HepG2 (cell line): ENCODE results near the gene TK2.

Source experiments
- CTCF ChIP-seq: sonication (generic); formaldehyde crosslinking; IDR thresholded peaks from 2 replicates; pipeline ENCODE4 v1.5.0; 2020; ENCODE audit warnings: mild to moderate bottlenecking, missing genetic modification reagents, moderate library complexity
- EP300 ChIP-seq, 3 experiments: sonication (generic) in 1 of 3; formaldehyde crosslinking in 1 of 3; IDR thresholded peaks; 2 replicates each; pipeline versions ENCODE4 v1.5.1 to v1.6.1; 2011 to 2020; ENCODE audit warnings: low read depth in 2 of 3, low read length in 2 of 3, borderline replicate concordance in 1 of 3, improper control_type of control experiment in 1 of 3, mild to moderate bottlenecking in 1 of 3, missing genetic modification reagents in 1 of 3, moderate library complexity in 1 of 3
- HMGXB4 ChIP-seq, 2 experiments: sonication (generic) in 1 of 2; formaldehyde crosslinking in 1 of 2; IDR thresholded peaks; 2 replicates each; pipeline versions ENCODE4 v1.4.0 to v1.6.1; 2018 to 2020; ENCODE audit warnings: missing genetic modification reagents in 2 of 2, borderline replicate concordance in 1 of 2, low read depth in 1 of 2, mild to moderate bottlenecking in 1 of 2, missing biosample characterization in 1 of 2
- MAFK ChIP-seq, 2 experiments: IDR thresholded peaks in 1 of 2; conservative IDR thresholded peaks in 1 of 2; 2 replicates each; pipeline ENCODE4 v1.6.1; 2011; ENCODE audit warnings: improper control_type of control experiment in 2 of 2, low read length in 2 of 2
- PHF5A ChIP-seq: IDR thresholded peaks from one replicate; pipeline ENCODE4 v1.6.1; 2018; ENCODE audit warnings: low read depth, missing genetic modification reagents; ENCODE audit not compliant: unreplicated experiment
- POLR2A ChIP-seq, 2 experiments: IDR thresholded peaks; 2 replicates each; pipeline ENCODE4 v1.6.1; 2011; ENCODE audit warnings: low read depth in 2 of 2, low read length in 2 of 2, mild to moderate bottlenecking in 1 of 2, moderate library complexity in 1 of 2; ENCODE audit not compliant: insufficient read depth in 1 of 2
- ZNF124 ChIP-seq: sonication (generic); formaldehyde crosslinking; IDR thresholded peaks from 2 replicates; pipeline ENCODE4 v1.4.0; 2020; ENCODE audit warnings: missing genetic modification reagents
- TF ChIP-seq, protein P1 (sequence below): sonication (generic); formaldehyde crosslinking; IDR thresholded peaks from 2 replicates; pipeline ENCODE4 v1.4.0; 2020; ENCODE audit warnings: mild to moderate bottlenecking, missing genetic modification reagents
- TF ChIP-seq, protein P2 (sequence below): sonication (generic); formaldehyde crosslinking; IDR thresholded peaks from 2 replicates; pipeline ENCODE4 v1.5.0; 2020; ENCODE audit warnings: mild to moderate bottlenecking, missing genetic modification reagents

DNA sequence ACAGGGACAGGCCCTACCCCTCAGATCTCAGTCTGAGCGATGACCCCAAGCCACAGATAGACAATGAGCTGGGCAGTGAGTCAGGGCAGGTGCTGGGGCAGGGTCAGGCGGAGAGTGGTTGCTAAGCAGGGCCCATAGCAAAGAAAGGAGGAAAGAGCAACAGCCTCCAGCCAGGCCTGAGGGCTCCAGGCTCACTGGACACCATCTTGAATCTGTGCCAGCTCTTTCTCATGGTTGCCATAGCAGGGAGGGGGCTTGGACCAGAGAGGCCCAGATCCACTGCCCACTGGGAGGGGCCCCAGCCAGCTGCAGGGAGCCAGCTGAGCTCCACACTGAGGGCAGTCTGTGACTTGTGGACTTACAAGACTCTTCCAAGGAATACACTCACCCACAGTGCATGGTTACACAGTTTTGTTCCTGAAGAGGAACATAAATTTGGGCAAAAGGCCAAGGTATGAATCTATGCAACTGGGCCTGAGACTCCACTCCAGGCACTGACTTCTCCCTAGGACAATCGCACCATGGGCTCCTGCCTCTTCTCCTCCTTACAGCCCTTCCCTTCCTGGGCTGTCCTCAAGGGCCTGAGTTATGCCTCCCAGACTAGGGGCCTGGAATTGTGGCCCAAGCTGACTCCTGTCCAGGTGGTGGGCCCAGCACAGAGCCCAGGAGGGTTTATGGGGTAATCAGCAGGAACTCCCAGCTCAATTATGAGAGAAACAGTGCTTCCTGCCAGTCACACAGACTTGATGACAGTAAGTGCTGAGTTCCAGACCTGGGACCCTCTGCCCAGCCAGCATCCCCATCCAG, 62.9 kb downstream of the TK2 start:
- no peak for TF ChIP-seq CTCF (CRISPR knock-in tag)
- TF ChIP-seq ZNF124 (CRISPR knock-in tag) = no peak
- TF ChIP-seq, protein P1, sequence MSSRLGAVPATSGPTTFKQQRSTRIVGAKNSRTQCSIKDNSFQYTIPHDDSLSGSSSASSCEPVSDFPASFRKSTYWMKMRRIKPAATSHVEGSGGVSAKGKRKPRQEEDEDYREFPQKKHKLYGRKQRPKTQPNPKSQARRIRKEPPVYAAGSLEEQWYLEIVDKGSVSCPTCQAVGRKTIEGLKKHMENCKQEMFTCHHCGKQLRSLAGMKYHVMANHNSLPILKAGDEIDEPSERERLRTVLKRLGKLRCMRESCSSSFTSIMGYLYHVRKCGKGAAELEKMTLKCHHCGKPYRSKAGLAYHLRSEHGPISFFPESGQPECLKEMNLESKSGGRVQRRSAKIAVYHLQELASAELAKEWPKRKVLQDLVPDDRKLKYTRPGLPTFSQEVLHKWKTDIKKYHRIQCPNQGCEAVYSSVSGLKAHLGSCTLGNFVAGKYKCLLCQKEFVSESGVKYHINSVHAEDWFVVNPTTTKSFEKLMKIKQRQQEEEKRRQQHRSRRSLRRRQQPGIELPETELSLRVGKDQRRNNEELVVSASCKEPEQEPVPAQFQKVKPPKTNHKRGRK (CRISPR knock-in tag) = no peak
- no peak for TF ChIP-seq EP300 (IDR thresholded peaks at IDR 0.05; ENCODE audit: low read depth in 2 of 2, low read length in 2 of 2)
- TF ChIP-seq EP300 (CRISPR knock-in tag; IDR thresholded peaks at IDR 0.05; ENCODE audit: borderline replicate concordance) = no peak
- no peak for TF ChIP-seq HMGXB4 (CRISPR knock-in tag; IDR thresholded peaks at IDR 0.05; ENCODE audit: borderline replicate concordance in 1 of 2, low read depth in 1 of 2)
- TF ChIP-seq PHF5A (CRISPR knock-in tag) = no peak
- TF ChIP-seq, protein P2, sequence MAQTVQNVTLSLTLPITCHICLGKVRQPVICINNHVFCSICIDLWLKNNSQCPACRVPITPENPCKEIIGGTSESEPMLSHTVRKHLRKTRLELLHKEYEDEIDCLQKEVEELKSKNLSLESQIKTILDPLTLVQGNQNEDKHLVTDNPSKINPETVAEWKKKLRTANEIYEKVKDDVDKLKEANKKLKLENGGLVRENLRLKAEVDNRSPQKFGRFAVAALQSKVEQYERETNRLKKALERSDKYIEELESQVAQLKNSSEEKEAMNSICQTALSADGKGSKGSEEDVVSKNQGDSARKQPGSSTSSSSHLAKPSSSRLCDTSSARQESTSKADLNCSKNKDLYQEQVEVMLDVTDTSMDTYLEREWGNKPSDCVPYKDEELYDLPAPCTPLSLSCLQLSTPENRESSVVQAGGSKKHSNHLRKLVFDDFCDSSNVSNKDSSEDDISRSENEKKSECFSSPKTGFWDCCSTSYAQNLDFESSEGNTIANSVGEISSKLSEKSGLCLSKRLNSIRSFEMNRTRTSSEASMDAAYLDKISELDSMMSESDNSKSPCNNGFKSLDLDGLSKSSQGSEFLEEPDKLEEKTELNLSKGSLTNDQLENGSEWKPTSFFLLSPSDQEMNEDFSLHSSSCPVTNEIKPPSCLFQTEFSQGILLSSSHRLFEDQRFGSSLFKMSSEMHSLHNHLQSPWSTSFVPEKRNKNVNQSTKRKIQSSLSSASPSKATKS (CRISPR knock-in tag) = no peak
- TF ChIP-seq POLR2A (IDR thresholded peaks at IDR 0.05; ENCODE audit: insufficient read depth in 1 of 2, low read depth in 2 of 2, low read length in 2 of 2) = no peak
- no peak for TF ChIP-seq MAFK (conservative IDR thresholded peaks at IDR 0.05 in 1 of 2, IDR thresholded peaks at IDR 0.05 in 1 of 2; ENCODE audit: low read length in 2 of 2)
